NB4 (cell line): ENCODE measurements around the gene PRSS50.

Experiments used
- DNase-seq: peaks from one replicate; pipeline ENCODE4 v3.0.0; 2010; ENCODE audit warnings: low read depth
- H3K4me3 ChIP-seq: one replicate; pipeline ENCODE4 v1.5.1; 2011; ENCODE audit warnings: mild to moderate bottlenecking, low read depth, low read length, moderate library complexity
- MAX ChIP-seq: IDR thresholded peaks from 2 replicates; pipeline ENCODE4 v1.6.1; 2011; ENCODE audit warnings: low read depth, low read length
- MYC ChIP-seq: IDR thresholded peaks from 2 replicates; pipeline ENCODE4 v1.6.1; 2011; ENCODE audit warnings: low read depth, low read length
- POLR2A ChIP-seq: IDR thresholded peaks from 2 replicates; pipeline ENCODE4 v1.6.1; 2011; ENCODE audit warnings: mild to moderate bottlenecking; ENCODE audit not compliant: insufficient read length; ENCODE audit errors: extremely low read depth
- TF ChIP-seq, protein P1 (sequence below): IDR thresholded peaks from one replicate; pipeline ENCODE4 v1.5.1; 2012; ENCODE audit warnings: low read depth, low read length

PRSS50 gene

DNA sequence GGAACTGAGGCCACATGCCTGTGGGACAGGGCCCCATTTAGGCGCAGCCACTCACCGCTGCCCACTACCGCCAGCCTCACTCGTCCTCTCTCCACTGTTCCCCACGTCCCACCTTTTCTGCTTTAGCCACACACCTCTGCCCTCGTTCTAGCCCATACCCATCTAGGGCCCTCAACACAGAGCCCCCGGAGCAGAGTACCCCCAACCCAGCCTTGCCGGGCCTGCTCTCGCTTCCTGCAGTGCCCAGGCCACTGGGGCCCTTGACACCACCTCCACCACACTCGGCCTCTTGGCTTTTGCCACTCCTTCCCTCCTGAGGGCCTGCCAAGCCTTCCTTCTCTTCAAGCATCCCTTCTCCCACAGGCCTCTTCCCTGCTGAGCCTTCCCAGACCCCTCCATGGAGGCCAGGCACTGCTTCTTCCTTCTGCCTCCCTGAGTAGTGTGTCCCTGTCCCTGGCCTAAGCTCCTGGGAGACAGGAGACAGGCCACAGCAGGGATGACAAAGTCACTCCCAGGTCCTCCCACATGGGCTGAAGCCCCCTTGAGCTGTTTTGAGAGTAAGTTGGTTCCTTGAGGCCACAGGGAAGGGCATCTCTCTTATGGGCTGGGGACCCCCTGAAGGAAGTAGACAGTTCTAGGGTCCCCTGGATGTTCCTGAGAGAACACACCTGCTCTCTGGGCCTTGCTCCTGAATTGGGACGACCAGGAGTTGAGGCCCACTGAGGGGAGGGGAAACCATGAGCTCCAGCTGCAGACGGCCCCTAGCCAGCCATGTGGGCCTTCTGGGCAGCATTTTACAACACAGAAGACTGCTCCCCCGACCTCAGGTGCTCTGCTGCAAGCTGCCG is 4.4 kb downstream of the PRSS50 start:
- no peak overlapping the region for H3K4me3 ChIP-seq
- TF ChIP-seq MYC (no peak), POLR2A (no peak), MAX (no peak)
- TF ChIP-seq, protein P1, sequence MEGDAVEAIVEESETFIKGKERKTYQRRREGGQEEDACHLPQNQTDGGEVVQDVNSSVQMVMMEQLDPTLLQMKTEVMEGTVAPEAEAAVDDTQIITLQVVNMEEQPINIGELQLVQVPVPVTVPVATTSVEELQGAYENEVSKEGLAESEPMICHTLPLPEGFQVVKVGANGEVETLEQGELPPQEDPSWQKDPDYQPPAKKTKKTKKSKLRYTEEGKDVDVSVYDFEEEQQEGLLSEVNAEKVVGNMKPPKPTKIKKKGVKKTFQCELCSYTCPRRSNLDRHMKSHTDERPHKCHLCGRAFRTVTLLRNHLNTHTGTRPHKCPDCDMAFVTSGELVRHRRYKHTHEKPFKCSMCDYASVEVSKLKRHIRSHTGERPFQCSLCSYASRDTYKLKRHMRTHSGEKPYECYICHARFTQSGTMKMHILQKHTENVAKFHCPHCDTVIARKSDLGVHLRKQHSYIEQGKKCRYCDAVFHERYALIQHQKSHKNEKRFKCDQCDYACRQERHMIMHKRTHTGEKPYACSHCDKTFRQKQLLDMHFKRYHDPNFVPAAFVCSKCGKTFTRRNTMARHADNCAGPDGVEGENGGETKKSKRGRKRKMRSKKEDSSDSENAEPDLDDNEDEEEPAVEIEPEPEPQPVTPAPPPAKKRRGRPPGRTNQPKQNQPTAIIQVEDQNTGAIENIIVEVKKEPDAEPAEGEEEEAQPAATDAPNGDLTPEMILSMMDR, result no peak
- no peak for DNase-seq

- TF ChIP-seq POLR2A, result no peak
- no peak for TF ChIP-seq MAX
- TF ChIP-seq, protein P1, result no peak
- TF ChIP-seq MYC, result no peak
- DNase-seq, result no peak
- no peak overlapping the region for H3K4me3 ChIP-seq
Observed at GRCh38 chr3:46712191-46713049, 5.2 kb downstream of the PRSS50 start.

DNA sequence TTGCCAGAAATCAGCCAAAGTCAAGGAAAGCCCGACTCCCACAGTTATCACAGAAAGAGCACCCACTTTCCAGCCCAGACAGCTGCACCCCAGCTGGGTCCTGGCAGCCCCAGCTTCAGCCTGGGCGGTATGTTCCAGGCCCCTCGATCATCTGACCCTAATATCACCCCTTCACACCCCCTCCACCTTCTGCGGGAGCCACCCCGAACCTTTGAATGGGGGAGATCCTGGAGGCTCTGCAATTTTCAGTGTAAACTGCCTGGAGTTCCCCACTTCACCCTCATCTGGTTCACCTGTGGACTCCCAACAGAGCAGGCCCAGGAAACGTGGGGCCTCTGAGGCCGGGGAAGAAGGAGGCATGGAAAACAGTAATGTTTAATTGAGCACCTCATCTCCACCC is 5.9 kb downstream of the PRSS50 start:
- TF ChIP-seq MAX (no peak), POLR2A (no peak), MYC (no peak)
- TF ChIP-seq, protein P1, result no peak
- no peak for DNase-seq
- H3K4me3 ChIP-seq, result no peak overlapping the region

- no peak for DNase-seq
- no peak overlapping the region for H3K4me3 ChIP-seq
- TF ChIP-seq, protein P1, result no peak
- TF ChIP-seq MYC (no peak), POLR2A (no peak), MAX (no peak)
Observed at GRCh38 chr3:46711305-46711704, 6.4 kb downstream of the PRSS50 start.

DNA sequence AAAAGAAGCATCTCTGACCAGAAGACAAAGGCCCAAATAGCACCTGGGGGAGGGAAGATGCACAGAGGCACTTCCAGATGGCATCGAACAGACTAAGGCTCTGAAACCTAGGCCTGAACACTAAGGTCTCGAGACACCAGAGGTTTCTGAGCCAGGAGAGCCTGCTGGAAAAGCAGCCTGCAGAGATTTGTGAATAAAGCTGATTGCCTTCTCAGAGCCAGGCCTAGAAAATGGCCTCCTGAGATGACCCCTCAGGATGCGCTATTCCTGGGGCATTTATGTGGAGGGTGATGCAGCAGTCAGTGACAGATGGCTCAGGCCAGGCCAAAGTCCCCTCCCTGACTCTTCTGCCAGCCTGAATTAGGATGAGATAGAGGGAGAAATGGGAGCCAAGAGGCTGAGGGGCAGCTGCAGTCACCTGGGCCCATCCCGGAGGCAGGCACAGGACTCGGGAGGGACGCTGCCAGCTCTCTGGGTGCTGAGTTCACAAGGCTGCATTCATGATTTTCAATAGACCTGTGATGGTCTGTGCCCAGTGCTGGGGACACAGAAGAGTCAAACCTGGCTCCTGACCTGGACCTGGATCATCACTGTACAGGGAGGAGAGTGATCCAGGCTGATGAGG is 6.9 kb downstream of the PRSS50 start:
- no peak for DNase-seq
- no peak for TF ChIP-seq MYC
- TF ChIP-seq MAX, result no peak
- TF ChIP-seq POLR2A, result no peak
- TF ChIP-seq, protein P1, result no peak
- H3K4me3 ChIP-seq, result no peak overlapping the region
